Ovary (tissue), 3 donors: ENCODE results near the gene ATG3.

ENCODE experiments used
- CTCF ChIP-seq, 3 donors: fragments of 450-650 bp in 2 of 3; fragments of 200-600 bp in 1 of 3; IDR thresholded peaks; one replicate each; pipeline versions ENCODE4 v1.5.1 to v1.8.0; 2016 to 2022; ENCODE audit warnings: antibody characterized with exemption in 3 of 3, mild to moderate bottlenecking in 1 of 3
- EP300 ChIP-seq: sonication (generic); formaldehyde crosslinking; IDR thresholded peaks from one replicate; pipeline ENCODE4 v1.6.1; 2017; ENCODE audit warnings: antibody characterized with exemption
- POLR2A ChIP-seq: fragments of 450-650 bp; IDR thresholded peaks from one replicate; pipeline ENCODE4 v1.6.1; 2017; ENCODE audit warnings: antibody characterized with exemption, mild to moderate bottlenecking, moderate library complexity
- donor health status: DM: no; HTN: no; CAD: no.

GRCh38 chr3:112497897-112498548 lies 63.7 kb downstream of the ATG3 start:
- TF ChIP-seq CTCF (IDR thresholded peaks at IDR 0.05), result no peak
- TF ChIP-seq POLR2A, result no peak
- TF ChIP-seq EP300, result no peak
